Activated CD8-positive, alpha-beta memory T cell treated with anti-CD3 and anti-CD28 coated beads for 4 hours (primary cell): ENCODE measurements around the gene CABCOCO1.
"Not testable (repeated sequence)": the region's sequence is repeated elsewhere in the genome, so short reads cannot be mapped to it uniquely, and the experiment has no call there.

Source experiments
- DNase-seq, 2 donors: peaks; one replicate each; pipeline ENCODE4 v3.0.0-alpha.2; 2020; ENCODE audit warnings: low read depth in 2 of 2

CABCOCO1 gene

GRCh38 chr10:61642676-61643075 is 20.1 kb upstream of the CABCOCO1 start:
- DNase-seq: no peak

GRCh38 chr10:61643316-61643751 is 19.4 kb upstream of the CABCOCO1 start:
- DNase-seq: no peak

GRCh38 chr10:61653699-61654098 is 9.0 kb upstream of the CABCOCO1 start:
- DNase-seq: no peak

GRCh38 chr10:61655335-61655851 is 7.3 kb upstream of the CABCOCO1 start:
- DNase-seq: no peak

- no peak for DNase-seq
Measured at GRCh38 chr10:61663466-61663865, 737 bp downstream of the CABCOCO1 start.

GRCh38 chr10:61664985-61665384 is 2.3 kb downstream of the CABCOCO1 start:
- no peak for DNase-seq

- no peak for DNase-seq
Measured at GRCh38 chr10:61669161-61669725, 6.5 kb downstream of the CABCOCO1 start.

- DNase-seq: no peak
Measured at GRCh38 chr10:61669849-61670248, 7.1 kb downstream of the CABCOCO1 start.

GRCh38 chr10:61673360-61673759 is 10.6 kb downstream of the CABCOCO1 start:
- no peak for DNase-seq

- DNase-seq: no peak
Measured at GRCh38 chr10:61682323-61682722, 19.6 kb downstream of the CABCOCO1 start.

- DNase-seq: no peak
Measured at GRCh38 chr10:61683319-61683718, 20.6 kb downstream of the CABCOCO1 start.

- no peak for DNase-seq
Measured at GRCh38 chr10:61684894-61685507, 22.3 kb downstream of the CABCOCO1 start.

GRCh38 chr10:61688551-61689308 is 26.0 kb downstream of the CABCOCO1 start:
- DNase-seq: no peak

GRCh38 chr10:61691667-61692066 is 28.9 kb downstream of the CABCOCO1 start:
- not testable (repeated sequence) for DNase-seq

GRCh38 chr10:61692447-61693010 is 29.8 kb downstream of the CABCOCO1 start:
- DNase-seq: no peak

- DNase-seq: no peak
Measured at GRCh38 chr10:61698968-61699655, 36.4 kb downstream of the CABCOCO1 start.

GRCh38 chr10:61701055-61701705 is 38.5 kb downstream of the CABCOCO1 start:
- no peak for DNase-seq

GRCh38 chr10:61701706-61702105 is 39.0 kb downstream of the CABCOCO1 start:
- DNase-seq: no peak

- DNase-seq: no peak
Measured at GRCh38 chr10:61702584-61702983, 39.9 kb downstream of the CABCOCO1 start.

GRCh38 chr10:61705022-61705613 is 42.4 kb downstream of the CABCOCO1 start:
- no peak for DNase-seq

- no peak for DNase-seq
Measured at GRCh38 chr10:61708846-61709245, 46.1 kb downstream of the CABCOCO1 start.
